ENCODE data around the gene EPM2A. TPM values are rescaled to one million over a fixed set of nuclear protein-coding genes. Genes with fewer than 3 reads are reported as not detected.

Gene EPM2A
- total and polyA plus RNA-seq, 2 donors (not counting 3 experiments of a cell fraction or from before 2014, with no cell fraction given): 3.1 to 4.8 TPM

DNA sequence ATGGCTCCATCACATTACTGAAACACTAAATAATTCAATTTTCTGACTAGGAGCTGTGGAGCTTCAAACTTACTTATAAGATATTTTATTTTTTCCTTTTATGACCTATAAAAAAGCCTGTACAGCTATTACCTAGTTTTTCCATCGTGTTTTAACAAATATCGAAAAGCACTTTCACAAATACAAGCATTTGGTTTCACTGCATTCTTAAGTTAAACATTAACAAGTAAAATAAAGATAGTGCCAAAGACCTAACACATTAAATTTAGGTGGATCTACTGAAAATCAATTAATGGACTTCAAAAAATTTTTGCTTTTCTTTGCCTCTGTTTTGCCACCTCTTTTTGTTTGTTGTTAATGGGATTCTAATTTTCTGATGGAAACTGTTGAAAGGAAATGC, 83.3 kb downstream of the EPM2A start:
- H3K4me3 ChIP-seq (replicated peaks in 1 of 3; ENCODE audit: insufficient read depth in 1 of 3, low read depth in 1 of 3, low read length in 3 of 3): no peak overlapping the region
- H3K9me1 ChIP-seq (replicated peaks; ENCODE audit: control insufficient read depth, extremely low read depth, insufficient read depth, low read length): no peaks in the 10 kb centered on the region
- FAIRE-seq: no peak
- BruUV-seq (replicated peaks): no TSS peak
- dilution Hi-C loops (cut with MboI; ENCODE audit: extremely low pct_ligation_motif_present, low sequenced_read_pairs) (no loop called here), intact Hi-C loops (cut with micrococcal nuclease) (no loop called here)
- no peaks in the 10 kb centered on the region for H4K20me1 ChIP-seq (replicated peaks; ENCODE audit: control insufficient read depth, extremely low read depth, insufficient read depth, low read length)
- no peak overlapping the region for H3K27ac ChIP-seq (ENCODE audit: insufficient read depth, low read depth, low read length)
- no peaks in the 10 kb centered on the region for H3K36me3 ChIP-seq (ENCODE audit: control insufficient read depth in 2 of 2, extremely low read depth in 1 of 2, insufficient read depth in 2 of 2, low read length in 2 of 2)
- no peaks in the 10 kb centered on the region for H3K9me3 ChIP-seq (replicated peaks; ENCODE audit: control insufficient read depth, insufficient read depth, low read length)
- H3K27me3 ChIP-seq (ENCODE audit: control insufficient read depth in 2 of 2, insufficient read depth in 2 of 2, low read length in 2 of 2): no peaks in the 10 kb centered on the region
- TF ChIP-seq POLR2AphosphoS5 (IDR thresholded peaks at IDR 0.05; ENCODE audit: insufficient read depth, low read depth, low read length) (no peak), FOS (IDR thresholded peaks at IDR 0.05; ENCODE audit: borderline replicate concordance, insufficient read depth, low read length) (no peak), POLR2A (IDR thresholded peaks at IDR 0.05; ENCODE audit: low read depth, low read length) (no peak), JUN (IDR thresholded peaks at IDR 0.05; ENCODE audit: borderline replicate concordance, insufficient read depth, insufficient read length, low read depth) (no peak), EZH2 (IDR thresholded peaks at IDR 0.05; ENCODE audit: borderline replicate concordance, low read depth, low read length, severe bottlenecking) (no peak), GATA2 (IDR thresholded peaks at IDR 0.05; ENCODE audit: insufficient read depth, insufficient read length, low read depth, low read length) (no peak), MAX (IDR thresholded peaks at IDR 0.05; ENCODE audit: insufficient read depth, insufficient read length) (no peak), CTCF (IDR thresholded peaks at IDR 0.05; ENCODE audit: extremely low read depth in 1 of 2, insufficient read depth in 1 of 2, low read depth in 1 of 2, low read length in 2 of 2) (no peak), MYC (IDR thresholded peaks at IDR 0.05; ENCODE audit: low read depth, low read length) (no peak)
- H3K9ac ChIP-seq (replicated peaks; ENCODE audit: extremely low read depth, insufficient read depth, low read length): no peak overlapping the region
- H2AFZ ChIP-seq (ENCODE audit: low read depth, low read length): no peak overlapping the region
- peaks cover 7% of the 10 kb centered on the region for H3K4me1 ChIP-seq (ENCODE audit: control insufficient read depth, extremely low read depth, insufficient read depth, low read length)
- H3K4me2 ChIP-seq (ENCODE audit: insufficient read depth, low read length): no peak overlapping the region
- DNase-seq (ENCODE audit: low read depth, low spot score): no peak
- H3K79me2 ChIP-seq (ENCODE audit: control insufficient read depth, insufficient read depth, low read length): no peaks in the 10 kb centered on the region
- CTCF ChIA-PET: interaction anchor here (1.0 to 4.3 kb wide), 3 partner anchors 17 to 52 kb away, joined by 3 to 29 read pairs (median 4); no protein-coding TSS in a partner anchor
- POLR2A ChIA-PET: no interaction called here
